IMR-90 (cell line): ENCODE results near the gene DMD. TPM values are rescaled to one million over a fixed set of nuclear protein-coding genes. Genes with fewer than 3 reads are reported as not detected.

Source experiments
- ATAC-seq: fragments of 200-7000 bp; cut with Tn5 transposase; 2 replicates; pipeline ENCODE4 v1.9.1; 2020; ENCODE audit warnings: low read depth, mild to moderate bottlenecking, moderate library complexity
- BruUV-seq: library from RNA; stranded (reverse); fragments of 400-500 nt; replicated peaks from 2 replicates; lab custom pipeline; 2021; lab: Mats Ljungman, UMichigan
- CTCF ChIA-PET: fragments of 300-600 bp; formaldehyde crosslinking; extraction: SDS; loops from one replicate; lab custom pipeline; 2021; ENCODE audit warnings: antibody characterized with exemption; lab: Yijun Ruan, JAX
- POLR2A ChIA-PET: fragments of 300-600 bp; sonication (Branson Sonifier 250); formaldehyde crosslinking; loops from one replicate; lab custom pipeline; 2022; ENCODE audit warnings: antibody characterized with exemption; ENCODE audit not compliant: unreplicated experiment; lab: Charles Lee
- DNase-seq: peaks from one replicate; pipeline ENCODE4 v3.0.0; 2013
- H2AFZ ChIP-seq: replicated peaks from 2 replicates; pipeline ENCODE3; 2013; ENCODE audit warnings: low read length, mild to moderate bottlenecking; ENCODE audit not compliant: poor library complexity
- H2AK5ac ChIP-seq: 2 replicates; pipeline ENCODE4 v1.6.1; 2013; ENCODE audit warnings: low read depth, low read length, inconsistent platforms
- H2AK9ac ChIP-seq: replicated peaks from 2 replicates; pipeline ENCODE3; 2013; ENCODE audit warnings: mild to moderate bottlenecking, low read depth, low read length, moderate library complexity; ENCODE audit not compliant: poor library complexity
- H2BK120ac ChIP-seq: 2 replicates; pipeline ENCODE4 v1.6.1; 2013; ENCODE audit warnings: low read depth, low read length, inconsistent platforms
- H2BK15ac ChIP-seq: 3 replicates; pipeline ENCODE4 v1.6.1; 2013; ENCODE audit warnings: low read depth, low read length, inconsistent platforms
- H2BK20ac ChIP-seq: 2 replicates; pipeline ENCODE4 v1.6.1; 2013; ENCODE audit warnings: low read depth, mild to moderate bottlenecking, inconsistent platforms, low read length, moderate library complexity
- H2BK5ac ChIP-seq: 2 replicates; pipeline ENCODE4 v1.6.1; 2013; ENCODE audit warnings: mild to moderate bottlenecking, low read depth, low read length, inconsistent platforms; ENCODE audit not compliant: poor library complexity, severe bottlenecking
- H3K14ac ChIP-seq: replicated peaks from 2 replicates; pipeline ENCODE4 v1.6.1; 2013; ENCODE audit warnings: low read depth, low read length, inconsistent platforms
- H3K18ac ChIP-seq: 2 replicates; pipeline ENCODE4 v1.6.1; 2013; ENCODE audit warnings: low read depth, low read length, control low read depth
- H3K23ac ChIP-seq: 2 replicates; pipeline ENCODE4 v1.6.1; 2013; ENCODE audit warnings: low read depth, low read length, inconsistent platforms
- H3K27ac ChIP-seq: 2 replicates; pipeline ENCODE4 v1.5.1; 2013; ENCODE audit warnings: mild to moderate bottlenecking, control low read depth, low read length; ENCODE audit not compliant: insufficient read depth
- H3K27me3 ChIP-seq: 2 replicates; pipeline ENCODE4 v1.6.1; 2013; ENCODE audit warnings: low read length; ENCODE audit not compliant: control insufficient read depth, insufficient read depth
- H3K36me3 ChIP-seq: 2 replicates; pipeline ENCODE4 v1.6.1; 2013; ENCODE audit warnings: low read length, mixed read lengths; ENCODE audit not compliant: control insufficient read depth, insufficient read depth
- H3K4ac ChIP-seq: 2 replicates; pipeline ENCODE4 v1.6.1; 2013; ENCODE audit warnings: low read depth, low read length, inconsistent platforms
- H3K4me1 ChIP-seq: 2 replicates; pipeline ENCODE4 v1.6.1; 2013; ENCODE audit warnings: low read length, mixed read lengths; ENCODE audit not compliant: control insufficient read depth, insufficient read depth
- H3K4me2 ChIP-seq: 2 replicates; pipeline ENCODE4 v1.6.1; 2013; ENCODE audit warnings: low read depth, mild to moderate bottlenecking, control low read depth, low read length, moderate library complexity
- H3K4me3 ChIP-seq: 2 replicates; pipeline ENCODE4 v1.5.1; 2013; ENCODE audit warnings: low read depth, mild to moderate bottlenecking, control low read depth, low read length, moderate library complexity; ENCODE audit not compliant: insufficient read depth
- H3K56ac ChIP-seq: 2 replicates; pipeline ENCODE4 v1.6.1; 2013; ENCODE audit warnings: low read length, inconsistent platforms; ENCODE audit not compliant: insufficient read depth; ENCODE audit errors: extremely low read depth
- H3K79me1 ChIP-seq, 2 experiments: 2 replicates each; pipeline ENCODE4 v1.6.1; 2013; ENCODE audit warnings: low read length in 2 of 2, inconsistent platforms in 1 of 2, low read depth in 1 of 2
- H3K9ac ChIP-seq: 2 replicates; pipeline ENCODE4 v1.6.1; 2013; ENCODE audit warnings: low read depth, low read length, control low read depth
- H3K9me1 ChIP-seq: 2 replicates; pipeline ENCODE4 v1.6.1; 2013; ENCODE audit warnings: low read length, inconsistent platforms; ENCODE audit not compliant: insufficient read depth
- H3K9me3 ChIP-seq: 2 replicates; pipeline ENCODE4 v1.6.1; 2013; ENCODE audit warnings: low read length; ENCODE audit not compliant: control insufficient read depth, insufficient read depth
- H4K20me1 ChIP-seq: 2 replicates; pipeline ENCODE4 v1.6.1; 2013; ENCODE audit warnings: low read length, inconsistent platforms; ENCODE audit not compliant: insufficient read depth
- H4K5ac ChIP-seq: 2 replicates; pipeline ENCODE4 v1.6.1; 2013; ENCODE audit warnings: mild to moderate bottlenecking, low read depth, low read length, control low read depth
- H4K8ac ChIP-seq, 2 experiments: 2 replicates each; pipeline ENCODE4 v1.6.1; 2013; ENCODE audit warnings: low read depth in 2 of 2, low read length in 2 of 2, control low read depth in 1 of 2, inconsistent platforms in 1 of 2
- H4K91ac ChIP-seq: 2 replicates; pipeline ENCODE4 v1.6.1; 2013; ENCODE audit warnings: low read depth, low read length, inconsistent platforms; ENCODE audit not compliant: insufficient read depth
- BHLHE40 ChIP-seq: fragments of 150-350 bp; IDR thresholded peaks from 2 replicates; pipeline ENCODE4 v1.6.1; 2016; ENCODE audit warnings: mild to moderate bottlenecking, low read depth, low read length
- CEBPB ChIP-seq: IDR thresholded peaks from 2 replicates; pipeline ENCODE4 v1.6.1; 2012; ENCODE audit warnings: low read depth, low read length, improper control_type of control experiment
- CHD1 ChIP-seq: IDR thresholded peaks from 2 replicates; pipeline ENCODE4 v1.6.1; 2012; ENCODE audit warnings: low read depth, low read length, improper control_type of control experiment
- FOS ChIP-seq: fragments of 150-350 bp; IDR thresholded peaks from 2 replicates; pipeline ENCODE4 v1.6.1; 2016; ENCODE audit warnings: low read depth, low read length
- MAFK ChIP-seq: IDR thresholded peaks from 2 replicates; pipeline ENCODE4 v1.6.1; 2012; ENCODE audit warnings: low read depth, low read length, improper control_type of control experiment
- MAZ ChIP-seq: IDR thresholded peaks from 2 replicates; pipeline ENCODE4 v1.6.1; 2012; ENCODE audit warnings: low read depth, mild to moderate bottlenecking, low read length, improper control_type of control experiment, moderate library complexity, borderline replicate concordance
- MXI1 ChIP-seq: IDR thresholded peaks from 2 replicates; pipeline ENCODE4 v1.6.1; 2012; ENCODE audit warnings: low read depth, mild to moderate bottlenecking, low read length, moderate library complexity, borderline replicate concordance
- NFE2L2 ChIP-seq: fragments of 150-350 bp; IDR thresholded peaks from 2 replicates; pipeline ENCODE4 v1.6.1; 2016; ENCODE audit warnings: low read depth, mild to moderate bottlenecking, low read length
- POLR2A ChIP-seq: IDR thresholded peaks from 2 replicates; pipeline ENCODE4 v1.6.1; 2012; ENCODE audit warnings: mild to moderate bottlenecking, low read depth, low read length
- RCOR1 ChIP-seq: IDR thresholded peaks from 2 replicates; pipeline ENCODE4 v1.6.1; 2012; ENCODE audit warnings: mild to moderate bottlenecking, low read length, improper control_type of control experiment; ENCODE audit not compliant: insufficient replicate concordance
- SMC3 ChIP-seq: fragments of 150-350 bp; IDR thresholded peaks from 2 replicates; pipeline ENCODE4 v1.6.1; 2016; ENCODE audit warnings: low read depth, mild to moderate bottlenecking, antibody characterized with exemption, low read length, moderate library complexity
- WGBS, 2 experiments: methylation state at CpG; one replicate each; pipeline versions ENCODE4 v1.1.5 to v1.1.7; 2013; ENCODE audit warnings: missing lambda C conversion rate in 2 of 2; ENCODE audit not compliant: insufficient read length in 1 of 2; ENCODE audit errors: extremely low coverage in 2 of 2; 5-methylcytosine and 5-hydroxymethylcytosine counted together
- dilution Hi-C: fragments of 300-500 bp; cut with HindIII; formaldehyde crosslinking; loops from one replicate; pipeline ENCODE4 v1.14.3; 2018; ENCODE audit warnings: low sequenced_read_pairs; ENCODE audit not compliant: unreplicated experiment
- in situ Hi-C: fragments of 300-500 bp; cut with MboI; formaldehyde crosslinking; loops from 3 replicates; pipeline ENCODE4 v1.14.3; 2019; ENCODE audit warnings: low sequenced_read_pairs, inconsistent platforms, mixed read lengths
- intact Hi-C: fragments of 100-400 bp; cut with micrococcal nuclease; formaldehyde crosslinking; loops from 2 replicates; pipeline ENCODE4 v1.10.0; 2022
- polyA plus RNA-seq, 3 experiments: library from polyadenylated mRNA; depleted of rRNA; stranded (reverse); fragments of >200 nt; gene quantifications; 2 replicates each; pipeline ENCODE4 v1.2.3, GENCODE V29; 2012; ENCODE audit warnings: low replicate concordance in 1 of 3
- total RNA-seq: library from RNA; depleted of rRNA; stranded (reverse); fragments of >200 nt; gene quantifications from 2 replicates; pipeline ENCODE4 v1.2.3, GENCODE V29; 2012
- TF ChIP-seq, protein P1 (sequence below): conservative IDR thresholded peaks from 2 replicates; pipeline ENCODE4 v1.5.1; 2012; ENCODE audit warnings: mild to moderate bottlenecking, low read depth, low read length, improper control_type of control experiment
- TF ChIP-seq, protein P2 (sequence below): fragments of 150-350 bp; IDR thresholded peaks from 2 replicates; pipeline ENCODE4 v1.6.1; 2016; ENCODE audit warnings: low read depth, mild to moderate bottlenecking, low read length, moderate library complexity, borderline replicate concordance
- TF ChIP-seq, protein P3 (sequence below): fragments of 150-350 bp; IDR thresholded peaks from 2 replicates; pipeline ENCODE4 v1.6.1; 2017; ENCODE audit warnings: mild to moderate bottlenecking, antibody characterized with exemption, low read length, low read depth

The DMD gene
- total and polyA plus RNA-seq, 2 of the 4 experiments (the other 2 are of a cell fraction): 6.6 to 11.8 TPM

DNA sequence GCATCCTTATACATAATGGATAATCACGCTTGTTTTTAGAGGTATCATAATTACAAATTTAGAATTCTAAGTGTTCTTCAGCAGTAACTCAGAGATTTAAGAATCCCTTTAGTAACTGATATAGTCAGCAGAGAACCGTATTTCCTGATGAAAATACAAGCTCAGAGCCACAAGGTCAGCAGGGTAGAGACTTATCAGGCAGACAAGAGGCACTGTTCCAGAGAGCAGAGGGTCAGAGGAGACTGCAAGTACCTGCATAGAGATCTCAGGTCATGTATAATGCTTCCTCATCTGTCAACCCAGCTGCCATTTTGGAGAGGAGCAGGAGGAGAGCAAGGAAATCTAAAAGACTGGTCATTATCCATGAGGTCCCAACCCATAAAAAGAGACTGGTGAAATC, 1352.4 kb downstream of the DMD start:
- no peak overlapping the region for H3K56ac ChIP-seq
- no peak overlapping the region for H3K4me3 ChIP-seq
- in situ Hi-C loops: no loop called here
- H3K9ac ChIP-seq: no peak overlapping the region
- no peak overlapping the region for H3K27ac ChIP-seq
- no peak overlapping the region for H2AK9ac ChIP-seq
- H4K91ac ChIP-seq: no peak overlapping the region
- no peak overlapping the region for H2AK5ac ChIP-seq
- no peak overlapping the region for H2BK5ac ChIP-seq
- H4K20me1 ChIP-seq: no peaks in the 10 kb centered on the region
- CTCF ChIA-PET: no interaction called here
- no peak overlapping the region for H3K23ac ChIP-seq
- no peaks in the 10 kb centered on the region for H3K27me3 ChIP-seq
- no peak overlapping the region for H3K18ac ChIP-seq
- H3K4me2 ChIP-seq: no peak overlapping the region
- H4K5ac ChIP-seq: no peak overlapping the region
- H4K8ac ChIP-seq: no peak overlapping the region
- intact Hi-C loops: no loop called here
- DNase-seq (no peak), ATAC-seq (no peak)
- no peak overlapping the region for H3K14ac ChIP-seq
- no peaks in the 10 kb centered on the region for H3K4me1 ChIP-seq
- no peaks in the 10 kb centered on the region for H3K36me3 ChIP-seq
- dilution Hi-C loops: no loop called here
- no peak overlapping the region for H2BK15ac ChIP-seq
- H3K4ac ChIP-seq: no peak overlapping the region
- no peak overlapping the region for H2AFZ ChIP-seq
- TF ChIP-seq, protein P1, sequence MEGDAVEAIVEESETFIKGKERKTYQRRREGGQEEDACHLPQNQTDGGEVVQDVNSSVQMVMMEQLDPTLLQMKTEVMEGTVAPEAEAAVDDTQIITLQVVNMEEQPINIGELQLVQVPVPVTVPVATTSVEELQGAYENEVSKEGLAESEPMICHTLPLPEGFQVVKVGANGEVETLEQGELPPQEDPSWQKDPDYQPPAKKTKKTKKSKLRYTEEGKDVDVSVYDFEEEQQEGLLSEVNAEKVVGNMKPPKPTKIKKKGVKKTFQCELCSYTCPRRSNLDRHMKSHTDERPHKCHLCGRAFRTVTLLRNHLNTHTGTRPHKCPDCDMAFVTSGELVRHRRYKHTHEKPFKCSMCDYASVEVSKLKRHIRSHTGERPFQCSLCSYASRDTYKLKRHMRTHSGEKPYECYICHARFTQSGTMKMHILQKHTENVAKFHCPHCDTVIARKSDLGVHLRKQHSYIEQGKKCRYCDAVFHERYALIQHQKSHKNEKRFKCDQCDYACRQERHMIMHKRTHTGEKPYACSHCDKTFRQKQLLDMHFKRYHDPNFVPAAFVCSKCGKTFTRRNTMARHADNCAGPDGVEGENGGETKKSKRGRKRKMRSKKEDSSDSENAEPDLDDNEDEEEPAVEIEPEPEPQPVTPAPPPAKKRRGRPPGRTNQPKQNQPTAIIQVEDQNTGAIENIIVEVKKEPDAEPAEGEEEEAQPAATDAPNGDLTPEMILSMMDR: no peak
- TF ChIP-seq SMC3: no peak
- TF ChIP-seq, protein P2, sequence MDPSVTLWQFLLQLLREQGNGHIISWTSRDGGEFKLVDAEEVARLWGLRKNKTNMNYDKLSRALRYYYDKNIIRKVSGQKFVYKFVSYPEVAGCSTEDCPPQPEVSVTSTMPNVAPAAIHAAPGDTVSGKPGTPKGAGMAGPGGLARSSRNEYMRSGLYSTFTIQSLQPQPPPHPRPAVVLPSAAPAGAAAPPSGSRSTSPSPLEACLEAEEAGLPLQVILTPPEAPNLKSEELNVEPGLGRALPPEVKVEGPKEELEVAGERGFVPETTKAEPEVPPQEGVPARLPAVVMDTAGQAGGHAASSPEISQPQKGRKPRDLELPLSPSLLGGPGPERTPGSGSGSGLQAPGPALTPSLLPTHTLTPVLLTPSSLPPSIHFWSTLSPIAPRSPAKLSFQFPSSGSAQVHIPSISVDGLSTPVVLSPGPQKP: no peak
- TF ChIP-seq MXI1: no peak
- TF ChIP-seq NFE2L2: no peak
- no peak for TF ChIP-seq MAFK
- TF ChIP-seq POLR2A: no peak
- TF ChIP-seq BHLHE40: no peak
- TF ChIP-seq CHD1: no peak
- TF ChIP-seq, protein P3, sequence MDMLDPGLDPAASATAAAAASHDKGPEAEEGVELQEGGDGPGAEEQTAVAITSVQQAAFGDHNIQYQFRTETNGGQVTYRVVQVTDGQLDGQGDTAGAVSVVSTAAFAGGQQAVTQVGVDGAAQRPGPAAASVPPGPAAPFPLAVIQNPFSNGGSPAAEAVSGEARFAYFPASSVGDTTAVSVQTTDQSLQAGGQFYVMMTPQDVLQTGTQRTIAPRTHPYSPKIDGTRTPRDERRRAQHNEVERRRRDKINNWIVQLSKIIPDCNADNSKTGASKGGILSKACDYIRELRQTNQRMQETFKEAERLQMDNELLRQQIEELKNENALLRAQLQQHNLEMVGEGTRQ: no peak
- no peak for TF ChIP-seq MAZ
- TF ChIP-seq FOS: no peak
- no peak for TF ChIP-seq RCOR1
- no peak for TF ChIP-seq CEBPB
- H3K9me1 ChIP-seq: no peaks in the 10 kb centered on the region
- no peaks in the 10 kb centered on the region for H3K79me1 ChIP-seq
- POLR2A ChIA-PET: no interaction called here
- H2BK20ac ChIP-seq: no peak overlapping the region
- H2BK120ac ChIP-seq: no peak overlapping the region
- BruUV-seq: no TSS peak
- H3K9me3 ChIP-seq: no peaks in the 10 kb centered on the region
- WGBS, 2 experiments: no CpG with 5 or more reads among the region's 2 CpGs
